PC-3 (cell line): ENCODE data around the gene HEPHL1. TPM values are rescaled to one million over a fixed set of nuclear protein-coding genes. Genes with fewer than 3 reads are reported as not detected.

ENCODE experiments used
- ATAC-seq: fragments of 200-7000 bp; cut with Tn5 transposase; 2 replicates; pipeline ENCODE4 v1.9.1; 2020; ENCODE audit warnings: mild to moderate bottlenecking, moderate library complexity
- BruUV-seq: library from RNA; stranded (reverse); fragments of 400-500 nt; replicated peaks from 2 replicates; lab custom pipeline; 2021; lab: Mats Ljungman, UMichigan
- CTCF ChIA-PET: fragments of 300-600 bp; sonication (Branson Sonifier 250); formaldehyde crosslinking; loops from one replicate; lab custom pipeline; 2022; ENCODE audit warnings: antibody characterized with exemption; lab: Charles Lee
- POLR2A ChIA-PET: fragments of 300-600 bp; sonication (Branson Sonifier 250); formaldehyde crosslinking; loops from one replicate; lab custom pipeline; 2022; ENCODE audit warnings: antibody characterized with exemption; ENCODE audit not compliant: unreplicated experiment; lab: Charles Lee
- DNase-seq: peaks from one replicate; pipeline ENCODE4 v3.0.0-alpha.2; 2015
- H2AFZ ChIP-seq: fragments of 300-600 bp; sonication (generic); 2 replicates; pipeline ENCODE4 v1.6.0; 2016; ENCODE audit warnings: antibody characterized with exemption, low read length
- H3F3A ChIP-seq: fragments of 300-600 bp; sonication (generic); one replicate; pipeline ENCODE4 v1.6.0; 2017; ENCODE audit warnings: antibody characterized with exemption, low read length, control low read depth, mild to moderate bottlenecking; ENCODE audit not compliant: unreplicated experiment
- H3K27ac ChIP-seq: fragments of 300-600 bp; sonication (generic); 2 replicates; pipeline ENCODE4 v1.5.1; 2016; ENCODE audit warnings: mild to moderate bottlenecking, low read length
- H3K27me3 ChIP-seq: fragments of 300-600 bp; sonication (generic); 2 replicates; pipeline ENCODE4 v1.6.1; 2016; ENCODE audit warnings: low read length, mixed read lengths
- H3K36me3 ChIP-seq: fragments of 300-600 bp; sonication (generic); 2 replicates; pipeline ENCODE4 v1.6.1; 2016; ENCODE audit warnings: low read depth, mixed run types, low read length, mixed read lengths
- H3K4me1 ChIP-seq: fragments of 300-600 bp; sonication (generic); 2 replicates; pipeline ENCODE4 v1.5.1; 2016; ENCODE audit warnings: low read length; ENCODE audit not compliant: insufficient read depth
- H3K4me2 ChIP-seq: fragments of 300-600 bp; sonication (generic); 2 replicates; pipeline ENCODE4 v1.6.0; 2016; ENCODE audit warnings: low read length
- H3K4me3 ChIP-seq: fragments of 300-600 bp; sonication (generic); 2 replicates; pipeline ENCODE4 v1.5.1; 2016; ENCODE audit warnings: mild to moderate bottlenecking, low read length, mixed read lengths
- H3K79me2 ChIP-seq: fragments of 300-600 bp; sonication (generic); 2 replicates; pipeline ENCODE4 v1.6.1; 2017; ENCODE audit warnings: low read length, mixed read lengths
- H3K9ac ChIP-seq: fragments of 300-600 bp; sonication (generic); 2 replicates; pipeline ENCODE4 v1.6.0; 2016; ENCODE audit warnings: mild to moderate bottlenecking, low read length
- H3K9me2 ChIP-seq: fragments of 300-600 bp; sonication (generic); replicated peaks from 2 replicates; pipeline ENCODE4 v1.6.1; 2016; ENCODE audit warnings: mixed run types, low read length, mixed read lengths
- H3K9me3 ChIP-seq: fragments of 300-600 bp; sonication (generic); 2 replicates; pipeline ENCODE4 v1.6.1; 2016; ENCODE audit warnings: low read length, mixed read lengths
- H4K20me1 ChIP-seq: fragments of 300-600 bp; sonication (generic); 2 replicates; pipeline ENCODE4 v1.6.1; 2016; ENCODE audit warnings: low read length, mixed read lengths
- CTCF ChIP-seq: fragments of 300-600 bp; sonication (generic); conservative IDR thresholded peaks from 2 replicates; pipeline ENCODE4 v1.5.1; 2017; ENCODE audit warnings: antibody characterized with exemption, low read depth, mild to moderate bottlenecking, low read length
- EZH2 ChIP-seq: fragments of 300-600 bp; sonication (generic); IDR thresholded peaks from one replicate; pipeline ENCODE4 v1.6.1; 2017; ENCODE audit warnings: antibody characterized with exemption, mild to moderate bottlenecking, low read length; ENCODE audit not compliant: unreplicated experiment
- EZH2phosphoT487 ChIP-seq: fragments of 300-600 bp; sonication (generic); IDR thresholded peaks from 2 replicates; pipeline ENCODE4 v1.6.1; 2018; ENCODE audit warnings: mild to moderate bottlenecking, antibody characterized with exemption, low read length, borderline replicate concordance
- intact Hi-C: fragments of 100-400 bp; cut with micrococcal nuclease; formaldehyde crosslinking; loops from 2 replicates; pipeline ENCODE4 v1.9.0; 2023
- total RNA-seq: library from RNA; depleted of rRNA; stranded (reverse); fragments of >200 nt; gene quantifications from 2 replicates; pipeline ENCODE4 v1.2.3, GENCODE V29; 2014

HEPHL1 gene
- total RNA-seq, 1 experiment from 2014 or later = 4.4 TPM

- Histone ChIP-seq H4K20me1 (peaks cover 73% of the 10 kb centered on the region), H3K27me3 (no peaks in the 10 kb centered on the region), H3K9me3 (no peaks in the 10 kb centered on the region), H3K4me1 (peaks cover 56% of the 10 kb centered on the region), H3K4me2 (no peak overlapping the region), H3K79me2 (peaks cover 82% of the 10 kb centered on the region), H3K9ac (no peak overlapping the region), H3K27ac (no peak overlapping the region), H2AFZ (no peak overlapping the region), H3K4me3 (no peak overlapping the region), H3K36me3 (peaks cover 15% of the 10 kb centered on the region; the same call in 1 of the 2 replicates), H3K9me2 (no peaks in the 10 kb centered on the region), H3F3A (no peaks in the 10 kb centered on the region)
- CTCF ChIA-PET = no interaction called here
- intact Hi-C loops = no loop called here
- DNase-seq = no peak
- TF ChIP-seq CTCF (no peak), EZH2phosphoT487 (no peak), EZH2 (no peak)
- BruUV-seq = no TSS peak
- ATAC-seq = no peak
- POLR2A ChIA-PET = interaction anchor here (0.6 kb wide), 1 partner anchor 489 kb away, joined by 6 read pairs; the partner anchor contains the start of gene CEP295
Measured at GRCh38 chr11:94150704-94151685, 129.8 kb downstream of the HEPHL1 start.

- no peak; the same call in 1 of the 2 replicates for TF ChIP-seq EZH2phosphoT487
- TF ChIP-seq EZH2 = no peak
- TF ChIP-seq CTCF = no peak
- Histone ChIP-seq H3F3A (no peaks in the 10 kb centered on the region), H3K4me3 (no peak overlapping the region), H3K79me2 (peaks cover 77% of the 10 kb centered on the region), H3K9me3 (no peaks in the 10 kb centered on the region), H2AFZ (no peak overlapping the region), H3K4me1 (peaks cover 56% of the 10 kb centered on the region), H3K27me3 (no peaks in the 10 kb centered on the region), H3K4me2 (peak overlapping the region; percentile 37), H3K9ac (no peak overlapping the region), H3K27ac (peak overlapping the region; percentile 52), H4K20me1 (peaks cover 71% of the 10 kb centered on the region), H3K9me2 (no peaks in the 10 kb centered on the region), H3K36me3 (peaks cover 18% of the 10 kb centered on the region; the same call in 1 of the 2 replicates)
- DNase-seq (peak; percentile 96), ATAC-seq (peak; percentile 95)
- ChIA-PET POLR2A (no interaction called here), CTCF (interaction anchor here (0.6 to 1.0 kb wide), 2 partner anchors 48 to 257 kb away, joined by 5 read pairs; no protein-coding TSS in a partner anchor)
- no TSS peak for BruUV-seq
- intact Hi-C loops = no loop called here
Measured at GRCh38 chr11:94151903-94152677, 130.9 kb downstream of the HEPHL1 start.
